Activated CD8-positive, alpha-beta memory T cell treated with anti-CD3 and anti-CD28 coated beads for 4 hours (primary cell): ENCODE measurements around the gene MRPS6.

Source experiments
- DNase-seq, 2 donors: peaks; one replicate each; pipeline ENCODE4 v3.0.0-alpha.2; 2020; ENCODE audit warnings: low read depth in 2 of 2

The MRPS6 gene

GRCh38 chr21:34132926-34133325 is 59.5 kb downstream of the MRPS6 start:
- no peak for DNase-seq

- no peak for DNase-seq
These were observed 60.0 kb downstream of the MRPS6 start for GRCh38 chr21:34133392-34133791.

- DNase-seq = no peak
These were observed 60.4 kb downstream of the MRPS6 start for GRCh38 chr21:34133802-34134201.

- no peak for DNase-seq
These were observed 62.0 kb downstream of the MRPS6 start for GRCh38 chr21:34135330-34135729.

- DNase-seq = no peak
These were observed 68.0 kb downstream of the MRPS6 start for GRCh38 chr21:34141373-34141772.

- DNase-seq = no peak
These were observed 70.4 kb downstream of the MRPS6 start for GRCh38 chr21:34143685-34144182.

GRCh38 chr21:34144224-34144623 is 70.8 kb downstream of the MRPS6 start:
- DNase-seq = no peak

GRCh38 chr21:34147792-34148418 is 74.5 kb downstream of the MRPS6 start:
- DNase-seq = no peak

GRCh38 chr21:34148419-34148804 is 75.0 kb downstream of the MRPS6 start:
- no peak for DNase-seq

GRCh38 chr21:34148826-34149558 is 75.6 kb downstream of the MRPS6 start:
- no peak for DNase-seq

GRCh38 chr21:34152500-34152899 is 79.1 kb downstream of the MRPS6 start:
- DNase-seq = no peak

- DNase-seq = no peak
These were observed 81.5 kb downstream of the MRPS6 start for GRCh38 chr21:34154878-34155277.

GRCh38 chr21:34156957-34157356 is 83.6 kb downstream of the MRPS6 start:
- DNase-seq = no peak

- no peak for DNase-seq
These were observed 84.1 kb downstream of the MRPS6 start for GRCh38 chr21:34157521-34157920.

- no peak for DNase-seq
These were observed 85.8 kb downstream of the MRPS6 start for GRCh38 chr21:34158866-34159835.

- DNase-seq = no peak
These were observed 93.1 kb downstream of the MRPS6 start for GRCh38 chr21:34166468-34166867.

- no peak for DNase-seq
These were observed 97.5 kb downstream of the MRPS6 start for GRCh38 chr21:34170886-34171285.

- DNase-seq = no peak
These were observed 101.1 kb downstream of the MRPS6 start for GRCh38 chr21:34174470-34174869.

GRCh38 chr21:34176448-34176847 is 103.1 kb downstream of the MRPS6 start:
- no peak for DNase-seq

GRCh38 chr21:34177919-34178567 is 104.7 kb downstream of the MRPS6 start:
- DNase-seq = no peak

- no peak for DNase-seq
These were observed 106.0 kb downstream of the MRPS6 start for GRCh38 chr21:34179204-34179935.
